ENCODE results near the gene RAB3GAP2.

GRCh38 chr1:220307607-220308006 is 35.4 kb upstream of the RAB3GAP2 start:
- no peak for TF ChIP-seq CTCF (conservative IDR thresholded peaks at IDR 0.05 in 1 of 2, IDR thresholded peaks at IDR 0.05 in 1 of 2; ENCODE audit: extremely low read depth in 1 of 2, insufficient read depth in 1 of 2, low read depth in 1 of 2, low read length in 2 of 2)
- TF ChIP-seq EZH2 (IDR thresholded peaks at IDR 0.05; ENCODE audit: borderline replicate concordance, low read length), result no peak
